Measurements from ENCODE around the gene ESCO1. TPM values are rescaled to one million over a fixed set of nuclear protein-coding genes. Genes with fewer than 3 reads are reported as not detected.
A peak's percentile ranks its signal among the peaks of the same experiment; 100 is the strongest.

Gene ESCO1
- total RNA-seq, 1 experiment from 2014 or later: 14.9 TPM

GRCh38 chr18:21571772-21572171, 28.7 kb downstream of the ESCO1 start:
- DNase-seq (ENCODE audit: low spot score): peak; percentile 11
- no peaks in the 10 kb centered on the region for H3K27me3 ChIP-seq (replicated peaks; ENCODE audit: insufficient read depth, low read depth, low read length, poor library complexity)
- TF ChIP-seq EZH2 (IDR thresholded peaks at IDR 0.05; ENCODE audit: borderline replicate concordance, low read depth, low read length, poor library complexity, severe bottlenecking): no peak
- TF ChIP-seq CTCF (conservative IDR thresholded peaks at IDR 0.05; ENCODE audit: low read depth, low read length): no peak
- H3K9me3 ChIP-seq (ENCODE audit: low read depth, low read length, poor library complexity, severe bottlenecking): no peaks in the 10 kb centered on the region
- no peaks in the 10 kb centered on the region for H3K4me1 ChIP-seq (ENCODE audit: insufficient read depth, low read length, poor library complexity, severe bottlenecking)
- intact Hi-C loops (cut with micrococcal nuclease; ENCODE audit: unreplicated experiment): no loop called here
- H3K4me3 ChIP-seq (ENCODE audit: low read depth, low read length, poor library complexity, severe bottlenecking): no peak overlapping the region
- no TSS peak for BruUV-seq (replicated peaks)
- H3K36me3 ChIP-seq (ENCODE audit: insufficient read depth, low read length, poor library complexity, severe bottlenecking): peaks cover 32% of the 10 kb centered on the region
- CTCF ChIA-PET: no interaction called here
- H3K27ac ChIP-seq (ENCODE audit: low read depth, low read length, poor library complexity, severe bottlenecking): no peak overlapping the region
- POLR2A ChIA-PET (ENCODE audit: low non-redundant PET): no interaction called here

- CTCF ChIA-PET: no interaction called here
- intact Hi-C loops (cut with micrococcal nuclease; ENCODE audit: unreplicated experiment): no loop called here
These were observed 41.3 kb downstream of the ESCO1 start for GRCh38 chr18:21559195-21559594.

GRCh38 chr18:21557607-21558253, 42.8 kb downstream of the ESCO1 start:
- CTCF ChIA-PET: no interaction called here
- TF ChIP-seq EZH2 (IDR thresholded peaks at IDR 0.05; ENCODE audit: borderline replicate concordance, low read depth, low read length, poor library complexity, severe bottlenecking) (no peak), CTCF (conservative IDR thresholded peaks at IDR 0.05; ENCODE audit: low read depth, low read length) (no peak)
- no TSS peak for BruUV-seq (replicated peaks)
- Histone ChIP-seq H3K27ac (ENCODE audit: low read depth, low read length, poor library complexity, severe bottlenecking) (peak overlapping the region; percentile 14), H3K4me1 (ENCODE audit: insufficient read depth, low read length, poor library complexity, severe bottlenecking) (no peaks in the 10 kb centered on the region), H3K36me3 (ENCODE audit: insufficient read depth, low read length, poor library complexity, severe bottlenecking) (peaks cover 21% of the 10 kb centered on the region), H3K9me3 (ENCODE audit: low read depth, low read length, poor library complexity, severe bottlenecking) (no peaks in the 10 kb centered on the region), H3K27me3 (replicated peaks; ENCODE audit: insufficient read depth, low read depth, low read length, poor library complexity) (no peaks in the 10 kb centered on the region), H3K4me3 (ENCODE audit: low read depth, low read length, poor library complexity, severe bottlenecking) (no peak overlapping the region)
- DNase-seq (ENCODE audit: low spot score): no peak
- POLR2A ChIA-PET (ENCODE audit: low non-redundant PET): no interaction called here
- intact Hi-C loops (cut with micrococcal nuclease; ENCODE audit: unreplicated experiment): no loop called here

More at GRCh38 chr18:21559195-21559594, 41.3 kb downstream of the ESCO1 start:
- Histone ChIP-seq H3K4me3 (ENCODE audit: low read depth, low read length, poor library complexity, severe bottlenecking) (no peak overlapping the region), H3K27me3 (replicated peaks; ENCODE audit: insufficient read depth, low read depth, low read length, poor library complexity) (no peaks in the 10 kb centered on the region), H3K36me3 (ENCODE audit: insufficient read depth, low read length, poor library complexity, severe bottlenecking) (peaks cover 17% of the 10 kb centered on the region), H3K27ac (ENCODE audit: low read depth, low read length, poor library complexity, severe bottlenecking) (no peak overlapping the region), H3K4me1 (ENCODE audit: insufficient read depth, low read length, poor library complexity, severe bottlenecking) (no peaks in the 10 kb centered on the region), H3K9me3 (ENCODE audit: low read depth, low read length, poor library complexity, severe bottlenecking) (no peaks in the 10 kb centered on the region)
- TF ChIP-seq CTCF (conservative IDR thresholded peaks at IDR 0.05; ENCODE audit: low read depth, low read length): no peak
- TF ChIP-seq EZH2 (IDR thresholded peaks at IDR 0.05; ENCODE audit: borderline replicate concordance, low read depth, low read length, poor library complexity, severe bottlenecking): no peak
- no TSS peak for BruUV-seq (replicated peaks)
- DNase-seq (ENCODE audit: low spot score): no peak
- POLR2A ChIA-PET (ENCODE audit: low non-redundant PET): no interaction called here

All from A673 (cell line).